Neutrophil (primary cell): ENCODE measurements around the gene TBX21.
"Not testable (repeated sequence)": the region's sequence is repeated elsewhere in the genome, so short reads cannot be mapped to it uniquely, and the experiment has no call there.

Experiments used
- H3K27ac ChIP-seq: fragments of 200-600 bp; sonication (generic); 2 replicates; pipeline ENCODE4 v1.5.1; 2016; ENCODE audit warnings: mild to moderate bottlenecking, moderate library complexity
- H3K27me3 ChIP-seq: fragments of 200-600 bp; sonication (generic); 2 replicates; pipeline ENCODE4 v1.6.0; 2016; ENCODE audit warnings: mild to moderate bottlenecking
- H3K36me3 ChIP-seq: fragments of 200-600 bp; sonication (generic); 2 replicates; pipeline ENCODE4 v1.5.1; 2017
- H3K4me1 ChIP-seq, 2 experiments: fragments of 200-600 bp in 1 of 2; sonication (generic) in 1 of 2; 1 replicate in 1 of 2; 2 replicates in 1 of 2; pipeline versions ENCODE4 v1.5.1 to v1.6.1; 2013 to 2016; ENCODE audit warnings: low read depth in 1 of 2, low read length in 1 of 2, mild to moderate bottlenecking in 1 of 2, moderate library complexity in 1 of 2; ENCODE audit not compliant: control insufficient read depth in 1 of 2, insufficient read depth in 1 of 2
- H3K4me3 ChIP-seq, 2 experiments: fragments of 200-600 bp in 1 of 2; sonication (generic) in 1 of 2; 1 replicate in 1 of 2; 2 replicates in 1 of 2; pipeline ENCODE4 v1.5.1; 2013 to 2016; ENCODE audit warnings: low read depth in 1 of 2, low read length in 1 of 2, mild to moderate bottlenecking in 1 of 2, moderate library complexity in 1 of 2
- H3K9me3 ChIP-seq: fragments of 200-600 bp; sonication (generic); 2 replicates; pipeline ENCODE4 v1.5.1; 2016
- CTCF ChIP-seq: fragments of 200-600 bp; sonication (generic); IDR thresholded peaks from 2 replicates; pipeline ENCODE4 v1.5.1; 2016; ENCODE audit warnings: antibody characterized with exemption

Gene TBX21

GRCh38 chr17:47762728-47763127 is 29.7 kb downstream of the TBX21 start:
- no peaks in the 10 kb centered on the region for H3K4me1 ChIP-seq
- TF ChIP-seq CTCF, result no peak
- no peak overlapping the region for H3K4me3 ChIP-seq
- no peaks in the 10 kb centered on the region for H3K9me3 ChIP-seq
- H3K27me3 ChIP-seq, result peaks cover 84% of the 10 kb centered on the region
- no peak overlapping the region for H3K27ac ChIP-seq
- no peaks in the 10 kb centered on the region for H3K36me3 ChIP-seq

- no peaks in the 10 kb centered on the region for H3K9me3 ChIP-seq
- no peak for TF ChIP-seq CTCF
- no peak overlapping the region for H3K27ac ChIP-seq
- no peak overlapping the region for H3K4me3 ChIP-seq
- H3K36me3 ChIP-seq, result no peaks in the 10 kb centered on the region
- peaks cover 81% of the 10 kb centered on the region for H3K27me3 ChIP-seq
- H3K4me1 ChIP-seq, result no peaks in the 10 kb centered on the region
These were observed 31.0 kb downstream of the TBX21 start for GRCh38 chr17:47763913-47764582.

GRCh38 chr17:47773649-47774048 is 40.6 kb downstream of the TBX21 start:
- H3K9me3 ChIP-seq, H3K36me3 ChIP-seq, H3K27ac ChIP-seq, H3K4me1 ChIP-seq, H3K4me3 ChIP-seq: not testable (repeated sequence)
- peaks cover 96% of the 10 kb centered on the region for H3K27me3 ChIP-seq

- TF ChIP-seq CTCF, result no peak
- Histone ChIP-seq H3K4me1 (no peaks in the 10 kb centered on the region), H3K27ac (no peak overlapping the region), H3K36me3 (no peaks in the 10 kb centered on the region), H3K27me3 (peaks cover 96% of the 10 kb centered on the region), H3K9me3 (no peaks in the 10 kb centered on the region), H3K4me3 (no peak overlapping the region)
These were observed 41.3 kb downstream of the TBX21 start for GRCh38 chr17:47774331-47774730.

GRCh38 chr17:47774987-47775580 is 42.0 kb downstream of the TBX21 start:
- no peak for TF ChIP-seq CTCF
- no peaks in the 10 kb centered on the region for H3K36me3 ChIP-seq
- H3K4me3 ChIP-seq, result no peak overlapping the region
- H3K27me3 ChIP-seq, result peaks cover 96% of the 10 kb centered on the region
- no peaks in the 10 kb centered on the region for H3K9me3 ChIP-seq
- H3K4me1 ChIP-seq, result no peaks in the 10 kb centered on the region
- H3K27ac ChIP-seq, result no peak overlapping the region

GRCh38 chr17:47776330-47777197 is 43.5 kb downstream of the TBX21 start:
- H3K27me3 ChIP-seq, result peaks cover 98% of the 10 kb centered on the region
- H3K4me3 ChIP-seq, result no peak overlapping the region
- no peaks in the 10 kb centered on the region for H3K9me3 ChIP-seq
- H3K4me1 ChIP-seq, result no peaks in the 10 kb centered on the region
- no peak overlapping the region for H3K27ac ChIP-seq
- H3K36me3 ChIP-seq, result no peaks in the 10 kb centered on the region
- peak; percentile 67 for TF ChIP-seq CTCF
